Gastrocnemius medialis (tissue), 4 donors: Measurements from ENCODE around the gene TMEM39B.

ENCODE experiments used
- CTCF ChIP-seq, 5 experiments: fragments of 450-650 bp in 3 of 5; fragments of 200-600 bp in 2 of 5; sonication (generic) in 2 of 5; IDR thresholded peaks in 4 of 5; conservative IDR thresholded peaks in 1 of 5; 1 replicate in 4 of 5; 2 replicates in 1 of 5; pipeline ENCODE4 v1.5.1; 2016 to 2019; ENCODE audit warnings: antibody characterized with exemption in 5 of 5, mild to moderate bottlenecking in 3 of 5, moderate library complexity in 3 of 5
- POLR2A ChIP-seq, 2 donors: fragments of 450-650 bp; IDR thresholded peaks; one replicate each; pipeline ENCODE4 v1.6.1; 2017; ENCODE audit warnings: antibody characterized with exemption in 2 of 2, mild to moderate bottlenecking in 2 of 2, moderate library complexity in 2 of 2

- TF ChIP-seq CTCF (IDR thresholded peaks at IDR 0.05 in 4 of 5, conservative IDR thresholded peaks at IDR 0.05 in 1 of 5), result no peak
- TF ChIP-seq POLR2A (IDR thresholded peaks at IDR 0.05), result no peak
These were observed 17.3 kb upstream of the TMEM39B start for GRCh38 chr1:32055416-32055815.
